ENCODE results near the gene DRD2. TPM values are rescaled to one million over a fixed set of nuclear protein-coding genes. Genes with fewer than 3 reads are reported as not detected.

Gene DRD2
- total and polyA plus RNA-seq, 2 donors: 0.05 to 0.30 TPM

GRCh38 chr11:113404859-113405430 is 70.3 kb downstream of the DRD2 start:
- no peak for DNase-seq (ENCODE audit: low read depth in 6 of 9, low spot score in 9 of 9)
- WGBS: 92% methylated on average over 7 of the region's 7 CpGs
- no peaks in the 10 kb centered on the region for H3K4me1 ChIP-seq (ENCODE audit: control insufficient read depth in 2 of 2, insufficient read depth in 2 of 2, low read length in 2 of 2)

GRCh38 chr11:113401718-113402117 is 73.5 kb downstream of the DRD2 start:
- no peaks in the 10 kb centered on the region for H3K27me3 ChIP-seq (ENCODE audit: control insufficient read depth in 2 of 2, insufficient read depth in 1 of 2, low read length in 1 of 2)
- no peaks in the 10 kb centered on the region for H3K9me3 ChIP-seq (ENCODE audit: control insufficient read depth in 2 of 2, insufficient read depth in 1 of 2, low read length in 1 of 2)
- H3K4me1 ChIP-seq (ENCODE audit: control insufficient read depth in 2 of 2, insufficient read depth in 2 of 2, low read length in 2 of 2): no peaks in the 10 kb centered on the region
- DNase-seq (ENCODE audit: low read depth in 6 of 9, low spot score in 9 of 9): no peak
- no peak overlapping the region for H3K4me3 ChIP-seq (ENCODE audit: low read length in 2 of 2)
- no peak overlapping the region for H3K27ac ChIP-seq (ENCODE audit: low read depth in 1 of 2, low read length in 1 of 2)
- 8% methylated on average over 2 of the region's 2 CpGs for WGBS
- no peaks in the 10 kb centered on the region for H3K36me3 ChIP-seq (ENCODE audit: control insufficient read depth in 2 of 2, insufficient read depth in 2 of 2, low read length in 1 of 2)

More at GRCh38 chr11:113404859-113405430, 70.3 kb downstream of the DRD2 start:
- Histone ChIP-seq H3K9me3 (ENCODE audit: control insufficient read depth in 2 of 2, insufficient read depth in 1 of 2, low read length in 1 of 2) (no peaks in the 10 kb centered on the region), H3K36me3 (ENCODE audit: control insufficient read depth in 2 of 2, insufficient read depth in 2 of 2, low read length in 1 of 2) (no peaks in the 10 kb centered on the region), H3K4me3 (ENCODE audit: low read length in 2 of 2) (no peak overlapping the region), H3K27me3 (ENCODE audit: control insufficient read depth in 2 of 2, insufficient read depth in 1 of 2, low read length in 1 of 2) (no peaks in the 10 kb centered on the region), H3K27ac (ENCODE audit: low read depth in 1 of 2, low read length in 1 of 2) (no peak overlapping the region)

GRCh38 chr11:113400631-113401230 is 74.5 kb downstream of the DRD2 start:
- WGBS: 88% methylated on average over 5 of the region's 5 CpGs
- Histone ChIP-seq H3K27me3 (ENCODE audit: control insufficient read depth in 2 of 2, insufficient read depth in 1 of 2, low read length in 1 of 2) (no peaks in the 10 kb centered on the region), H3K4me3 (ENCODE audit: low read length in 2 of 2) (no peak overlapping the region), H3K9me3 (ENCODE audit: control insufficient read depth in 2 of 2, insufficient read depth in 1 of 2, low read length in 1 of 2) (no peaks in the 10 kb centered on the region), H3K27ac (ENCODE audit: low read depth in 1 of 2, low read length in 1 of 2) (no peak overlapping the region), H3K36me3 (ENCODE audit: control insufficient read depth in 2 of 2, insufficient read depth in 2 of 2, low read length in 1 of 2) (no peaks in the 10 kb centered on the region), H3K4me1 (ENCODE audit: control insufficient read depth in 2 of 2, insufficient read depth in 2 of 2, low read length in 2 of 2) (no peaks in the 10 kb centered on the region)
- no peak for DNase-seq (ENCODE audit: low read depth in 6 of 9, low spot score in 9 of 9)

GRCh38 chr11:113398669-113399430 is 76.3 kb downstream of the DRD2 start:
- Histone ChIP-seq H3K27me3 (ENCODE audit: control insufficient read depth in 2 of 2, insufficient read depth in 1 of 2, low read length in 1 of 2) (no peaks in the 10 kb centered on the region), H3K27ac (ENCODE audit: low read depth in 1 of 2, low read length in 1 of 2) (no peak overlapping the region), H3K4me1 (ENCODE audit: control insufficient read depth in 2 of 2, insufficient read depth in 2 of 2, low read length in 2 of 2) (no peaks in the 10 kb centered on the region), H3K4me3 (ENCODE audit: low read length in 2 of 2) (no peak overlapping the region), H3K36me3 (ENCODE audit: control insufficient read depth in 2 of 2, insufficient read depth in 2 of 2, low read length in 1 of 2) (no peaks in the 10 kb centered on the region), H3K9me3 (ENCODE audit: control insufficient read depth in 2 of 2, insufficient read depth in 1 of 2, low read length in 1 of 2) (no peaks in the 10 kb centered on the region)
- DNase-seq (ENCODE audit: low read depth in 6 of 9, low spot score in 9 of 9): no peak
- 92% methylated on average over 24 of the region's 24 CpGs for WGBS

GRCh38 chr11:113397821-113398220 is 77.4 kb downstream of the DRD2 start:
- 96% methylated on average over 4 of the region's 4 CpGs for WGBS
- Histone ChIP-seq H3K27ac (ENCODE audit: low read depth in 1 of 2, low read length in 1 of 2) (no peak overlapping the region), H3K9me3 (ENCODE audit: control insufficient read depth in 2 of 2, insufficient read depth in 1 of 2, low read length in 1 of 2) (no peaks in the 10 kb centered on the region), H3K36me3 (ENCODE audit: control insufficient read depth in 2 of 2, insufficient read depth in 2 of 2, low read length in 1 of 2) (no peaks in the 10 kb centered on the region), H3K4me3 (ENCODE audit: low read length in 2 of 2) (no peak overlapping the region), H3K27me3 (ENCODE audit: control insufficient read depth in 2 of 2, insufficient read depth in 1 of 2, low read length in 1 of 2) (peaks cover 0 to 3% of the 10 kb centered on the region in 2 donors), H3K4me1 (ENCODE audit: control insufficient read depth in 2 of 2, insufficient read depth in 2 of 2, low read length in 2 of 2) (no peaks in the 10 kb centered on the region)
- DNase-seq (ENCODE audit: low read depth in 6 of 9, low spot score in 9 of 9): no peak

- Histone ChIP-seq H3K4me1 (ENCODE audit: control insufficient read depth in 2 of 2, insufficient read depth in 2 of 2, low read length in 2 of 2) (no peaks in the 10 kb centered on the region), H3K4me3 (ENCODE audit: low read length in 2 of 2) (no peak overlapping the region), H3K36me3 (ENCODE audit: control insufficient read depth in 2 of 2, insufficient read depth in 2 of 2, low read length in 1 of 2) (no peaks in the 10 kb centered on the region), H3K27me3 (ENCODE audit: control insufficient read depth in 2 of 2, insufficient read depth in 1 of 2, low read length in 1 of 2) (peaks cover 0 to 3% of the 10 kb centered on the region in 2 donors), H3K9me3 (ENCODE audit: control insufficient read depth in 2 of 2, insufficient read depth in 1 of 2, low read length in 1 of 2) (no peaks in the 10 kb centered on the region), H3K27ac (ENCODE audit: low read depth in 1 of 2, low read length in 1 of 2) (no peak overlapping the region)
- WGBS: 86% methylated on average over 7 of the region's 7 CpGs
- DNase-seq (ENCODE audit: low read depth in 6 of 9, low spot score in 9 of 9): no peak
These were observed 78.0 kb downstream of the DRD2 start for GRCh38 chr11:113397212-113397611.

GRCh38 chr11:113396690-113397089 is 78.5 kb downstream of the DRD2 start:
- DNase-seq (ENCODE audit: low read depth in 6 of 9, low spot score in 9 of 9): no peak
- no peaks in the 10 kb centered on the region for H3K4me1 ChIP-seq (ENCODE audit: control insufficient read depth in 2 of 2, insufficient read depth in 2 of 2, low read length in 2 of 2)
- H3K27ac ChIP-seq (ENCODE audit: low read depth in 1 of 2, low read length in 1 of 2): no peak overlapping the region
- 85% methylated on average over 1 of the region's 1 CpG for WGBS
- no peak overlapping the region for H3K4me3 ChIP-seq (ENCODE audit: low read length in 2 of 2)
- no peaks in the 10 kb centered on the region for H3K9me3 ChIP-seq (ENCODE audit: control insufficient read depth in 2 of 2, insufficient read depth in 1 of 2, low read length in 1 of 2)
- no peaks in the 10 kb centered on the region for H3K36me3 ChIP-seq (ENCODE audit: control insufficient read depth in 2 of 2, insufficient read depth in 2 of 2, low read length in 1 of 2)
- peaks cover 0 to 3% of the 10 kb centered on the region in 2 donors for H3K27me3 ChIP-seq (ENCODE audit: control insufficient read depth in 2 of 2, insufficient read depth in 1 of 2, low read length in 1 of 2)

GRCh38 chr11:113395782-113396336 is 79.3 kb downstream of the DRD2 start:
- WGBS: 96% methylated on average over 9 of the region's 9 CpGs
- H3K27me3 ChIP-seq (ENCODE audit: control insufficient read depth in 2 of 2, insufficient read depth in 1 of 2, low read length in 1 of 2): peaks cover 0 to 7% of the 10 kb centered on the region in 2 donors
- no peak for DNase-seq (ENCODE audit: low read depth in 6 of 9, low spot score in 9 of 9)

GRCh38 chr11:113394919-113395318 is 80.3 kb downstream of the DRD2 start:
- DNase-seq (ENCODE audit: low read depth in 6 of 9, low spot score in 9 of 9): no peak
- H3K27me3 ChIP-seq (ENCODE audit: control insufficient read depth in 2 of 2, insufficient read depth in 1 of 2, low read length in 1 of 2): peaks cover 0 to 8% of the 10 kb centered on the region in 2 donors
- no peak overlapping the region for H3K4me3 ChIP-seq (ENCODE audit: low read length in 2 of 2)
- WGBS: 97% methylated on average over 11 of the region's 11 CpGs
- no peaks in the 10 kb centered on the region for H3K36me3 ChIP-seq (ENCODE audit: control insufficient read depth in 2 of 2, insufficient read depth in 2 of 2, low read length in 1 of 2)
- H3K27ac ChIP-seq (ENCODE audit: low read depth in 1 of 2, low read length in 1 of 2): no peak overlapping the region
- H3K9me3 ChIP-seq (ENCODE audit: control insufficient read depth in 2 of 2, insufficient read depth in 1 of 2, low read length in 1 of 2): no peaks in the 10 kb centered on the region
- no peaks in the 10 kb centered on the region for H3K4me1 ChIP-seq (ENCODE audit: control insufficient read depth in 2 of 2, insufficient read depth in 2 of 2, low read length in 2 of 2)

More at GRCh38 chr11:113395782-113396336, 79.3 kb downstream of the DRD2 start:
- no peak overlapping the region for H3K27ac ChIP-seq (ENCODE audit: low read depth in 1 of 2, low read length in 1 of 2)
- no peaks in the 10 kb centered on the region for H3K36me3 ChIP-seq (ENCODE audit: control insufficient read depth in 2 of 2, insufficient read depth in 2 of 2, low read length in 1 of 2)
- H3K4me3 ChIP-seq (ENCODE audit: low read length in 2 of 2): no peak overlapping the region
- H3K9me3 ChIP-seq (ENCODE audit: control insufficient read depth in 2 of 2, insufficient read depth in 1 of 2, low read length in 1 of 2): no peaks in the 10 kb centered on the region
- H3K4me1 ChIP-seq (ENCODE audit: control insufficient read depth in 2 of 2, insufficient read depth in 2 of 2, low read length in 2 of 2): no peaks in the 10 kb centered on the region

All from thymus (tissue), 11 donors.